GM12891 (cell line): ENCODE data around the gene HECTD4.
"Not testable (repeated sequence)": the region's sequence is repeated elsewhere in the genome, so short reads cannot be mapped to it uniquely, and the experiment has no call there.

Experiments
- DNase-seq: peaks from one replicate; pipeline ENCODE4 v3.0.0; 2011; ENCODE audit warnings: low spot score; ENCODE audit not compliant: insufficient read length
- FAIRE-seq: peaks from 2 replicates; lab custom pipeline; 2011; peaks lifted over from hg19 to GRCh38; lab: Jason Lieb, UNC
- PAX5 ChIP-seq: IDR thresholded peaks from 2 replicates; pipeline ENCODE4 v1.6.1; 2011; ENCODE audit warnings: low read length, moderate library complexity, mild to moderate bottlenecking; ENCODE audit not compliant: insufficient read depth, severe bottlenecking
- POLR2A ChIP-seq: IDR thresholded peaks from 2 replicates; pipeline ENCODE4 v1.6.1; 2011; ENCODE audit warnings: low read depth, low read length, control low read depth
- POLR2AphosphoS5 ChIP-seq: IDR thresholded peaks from 2 replicates; pipeline ENCODE4 v1.6.1; 2011; ENCODE audit warnings: low read depth, low read length, control low read depth
- POU2F2 ChIP-seq: IDR thresholded peaks from 2 replicates; pipeline ENCODE4 v1.6.1; 2011; ENCODE audit warnings: low read depth, mild to moderate bottlenecking, control low read depth, low read length, moderate library complexity
- SPI1 ChIP-seq: IDR thresholded peaks from 2 replicates; pipeline ENCODE4 v1.6.1; 2011; ENCODE audit warnings: low read depth, low read length, control low read depth
- TAF1 ChIP-seq: IDR thresholded peaks from 2 replicates; pipeline ENCODE4 v1.6.1; 2011; ENCODE audit warnings: low read depth, low read length, control low read depth

Gene HECTD4

GRCh38 chr12:112116232-112117060 is 265.8 kb downstream of the HECTD4 start:
- DNase-seq (no peak), FAIRE-seq (peak; percentile 75)
- TF ChIP-seq TAF1 (no peak), POU2F2 (peak; percentile 100)

- TF ChIP-seq TAF1 (no peak), PAX5 (no peak), POLR2A (no peak), SPI1 (no peak), POU2F2 (no peak), POLR2AphosphoS5 (no peak)
- no peak for DNase-seq
- no peak for FAIRE-seq
Observed at GRCh38 chr12:112115259-112116045, 266.8 kb downstream of the HECTD4 start.

- DNase-seq: no peak
- TF ChIP-seq POU2F2: no peak
- no peak for TF ChIP-seq POLR2A
- no peak for TF ChIP-seq TAF1
- no peak for TF ChIP-seq SPI1
- no peak for TF ChIP-seq PAX5
- no peak for TF ChIP-seq POLR2AphosphoS5
- FAIRE-seq: no peak
Observed at GRCh38 chr12:112112409-112113133, 269.7 kb downstream of the HECTD4 start.

- DNase-seq (no peak), FAIRE-seq (no peak)
- no peak for TF ChIP-seq POU2F2
Observed at GRCh38 chr12:112111931-112112330, 270.3 kb downstream of the HECTD4 start.

GRCh38 chr12:112110787-112111662 is 271.2 kb downstream of the HECTD4 start:
- DNase-seq, FAIRE-seq: not testable (repeated sequence)
